HG03095 (cell line): ENCODE measurements around the gene IRGC.

Experiments used
- ATAC-seq: cut with Tn5 transposase; IDR thresholded peaks from one replicate; pipeline ENCODE4 v1.9.1; 2021; ENCODE audit warnings: moderate library complexity; ENCODE audit not compliant: unreplicated experiment

The IRGC gene

GRCh38 chr19:43723588-43723987, 7.7 kb downstream of the IRGC start:
- no peak for ATAC-seq

GRCh38 chr19:43724896-43725295, 9.0 kb downstream of the IRGC start:
- no peak for ATAC-seq

GRCh38 chr19:43725468-43725867, 9.6 kb downstream of the IRGC start:
- no peak for ATAC-seq

GRCh38 chr19:43726736-43727592, 11.1 kb downstream of the IRGC start:
- ATAC-seq, result no peak

- no peak for ATAC-seq
Observed at GRCh38 chr19:43727593-43727853, 11.6 kb downstream of the IRGC start.

GRCh38 chr19:43729919-43730318, 14.0 kb downstream of the IRGC start:
- no peak for ATAC-seq

- no peak for ATAC-seq
Observed at GRCh38 chr19:43731346-43731745, 15.5 kb downstream of the IRGC start.

GRCh38 chr19:43731846-43732245, 16.0 kb downstream of the IRGC start:
- ATAC-seq, result no peak

GRCh38 chr19:43735013-43735412, 19.1 kb downstream of the IRGC start:
- ATAC-seq, result no peak

GRCh38 chr19:43735957-43736356, 20.1 kb downstream of the IRGC start:
- ATAC-seq, result no peak

GRCh38 chr19:43738780-43739211, 22.9 kb downstream of the IRGC start:
- ATAC-seq, result no peak

GRCh38 chr19:43739439-43740235, 23.8 kb downstream of the IRGC start:
- ATAC-seq, result no peak

GRCh38 chr19:43741075-43741825, 25.4 kb downstream of the IRGC start:
- ATAC-seq, result no peak

- no peak for ATAC-seq
Observed at GRCh38 chr19:43743059-43743458, 27.2 kb downstream of the IRGC start.

- ATAC-seq, result no peak
Observed at GRCh38 chr19:43747557-43748204, 31.8 kb downstream of the IRGC start.

- ATAC-seq, result no peak
Observed at GRCh38 chr19:43748205-43748594, 32.3 kb downstream of the IRGC start.

- no peak for ATAC-seq
Observed at GRCh38 chr19:43748685-43749084, 32.8 kb downstream of the IRGC start.

- ATAC-seq, result no peak
Observed at GRCh38 chr19:43749152-43749551, 33.3 kb downstream of the IRGC start.

- no peak for ATAC-seq
Observed at GRCh38 chr19:43749898-43750297, 34.0 kb downstream of the IRGC start.

GRCh38 chr19:43751466-43752220, 35.8 kb downstream of the IRGC start:
- no peak for ATAC-seq
